Measurements from ENCODE around the gene RET.

RET gene

GRCh38 chr10:43122826-43123225 is 46.0 kb downstream of the RET start:
- DNase-seq = no peak

GRCh38 chr10:43123361-43124093 is 46.7 kb downstream of the RET start:
- no peak for DNase-seq

GRCh38 chr10:43124094-43124521 is 47.2 kb downstream of the RET start:
- no peak for DNase-seq

DNA sequence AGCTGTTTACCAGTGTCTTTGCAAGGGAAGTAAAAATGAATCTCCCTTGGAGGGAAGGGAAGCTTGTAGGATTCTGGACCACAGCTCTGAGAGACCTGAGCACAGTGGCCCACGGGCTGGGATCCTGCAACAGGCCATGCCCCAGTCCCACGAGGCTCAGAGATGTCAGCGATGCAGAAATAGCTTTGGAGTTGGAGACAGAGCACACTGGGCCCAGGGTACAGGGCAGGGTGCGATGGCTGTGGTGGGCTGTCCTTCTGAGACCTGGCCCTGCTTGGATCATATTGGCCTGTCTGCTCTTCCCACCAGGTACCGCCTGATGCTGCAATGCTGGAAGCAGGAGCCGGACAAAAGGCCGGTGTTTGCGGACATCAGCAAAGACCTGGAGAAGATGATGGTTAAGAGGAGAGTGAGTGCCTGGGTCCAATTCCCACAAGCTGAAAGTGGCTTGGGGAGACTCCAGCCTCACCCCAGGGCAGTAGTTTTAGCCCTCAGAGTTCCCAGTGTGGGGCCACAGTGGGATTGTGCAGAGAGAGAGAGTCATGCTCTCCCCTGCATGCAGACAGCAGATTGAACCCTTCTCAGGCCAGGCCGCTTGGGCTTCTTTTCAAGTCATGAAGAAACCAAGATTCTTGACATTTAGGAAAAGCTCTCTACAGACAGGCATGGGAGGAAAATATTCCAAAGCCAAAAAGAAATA is 47.9 kb downstream of the RET start:
- DNase-seq = no peak

DNA sequence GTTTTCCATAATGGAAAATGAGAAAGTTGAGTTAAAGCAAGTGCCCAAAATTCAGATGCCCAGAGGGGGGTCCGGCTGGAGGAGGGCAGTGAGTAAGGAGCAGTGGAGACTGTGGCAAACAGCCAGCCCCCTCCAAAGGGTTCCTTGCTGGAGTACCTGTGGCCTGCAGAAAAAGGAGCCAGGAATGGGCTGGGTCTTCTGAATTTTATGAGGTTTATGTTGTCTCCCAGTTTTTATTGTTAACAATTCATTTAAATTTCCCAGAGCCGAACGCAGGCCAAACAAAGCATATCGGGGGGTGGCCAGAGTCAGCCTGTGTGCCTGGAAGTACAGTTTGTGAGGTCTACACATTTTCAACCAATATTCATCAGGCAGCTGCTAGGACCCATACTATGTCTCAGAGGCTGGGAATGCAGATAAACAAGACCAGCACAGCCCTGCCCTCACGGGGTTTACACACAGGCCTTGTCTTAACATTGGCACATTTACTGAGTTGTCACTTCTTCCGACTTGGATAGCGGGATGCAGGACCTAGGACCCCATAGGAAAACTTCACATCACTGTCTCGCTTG is 48.5 kb downstream of the RET start:
- DNase-seq = no peak

- DNase-seq = no peak
Measured at GRCh38 chr10:43125881-43126731, 49.2 kb downstream of the RET start.

GRCh38 chr10:43126759-43127424 is 50.0 kb downstream of the RET start:
- DNase-seq = no peak

DNA sequence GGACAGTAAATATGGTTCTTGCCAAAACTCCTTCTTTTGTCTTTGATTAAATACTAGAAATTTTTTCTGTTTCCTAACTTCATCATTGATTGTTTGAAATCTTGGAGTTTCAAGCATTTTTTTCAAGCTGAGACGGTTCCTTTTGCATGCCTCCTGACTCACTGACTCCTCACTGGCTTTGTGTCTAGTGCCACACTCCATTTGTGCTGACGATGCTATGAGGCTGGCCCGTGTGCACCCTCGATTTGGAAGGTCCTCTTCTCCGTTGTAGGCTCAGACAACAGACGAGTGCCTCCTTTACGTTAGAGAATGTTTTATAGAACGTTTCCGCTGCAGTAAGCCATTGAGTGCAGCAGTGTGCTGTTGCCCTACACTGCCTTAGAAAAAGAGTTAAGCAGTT is 50.6 kb downstream of the RET start:
- DNase-seq = no peak

DNA sequence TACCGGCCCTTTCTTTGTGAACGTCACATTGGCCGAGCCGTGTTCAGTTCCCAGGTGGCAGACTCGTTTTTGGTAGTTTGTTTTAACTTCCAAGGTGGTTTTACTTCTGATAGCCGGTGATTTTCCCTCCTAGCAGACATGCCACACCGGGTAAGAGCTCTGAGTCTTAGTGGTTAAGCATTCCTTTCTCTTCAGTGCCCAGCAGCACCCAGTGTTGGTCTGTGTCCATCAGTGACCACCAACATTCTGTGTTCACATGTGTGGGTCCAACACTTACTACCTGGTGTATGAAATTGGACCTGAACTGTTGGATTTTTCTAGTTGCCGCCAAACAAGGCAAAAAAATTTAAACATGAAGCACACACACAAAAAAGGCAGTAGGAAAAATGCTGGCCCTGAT is 51.5 kb downstream of the RET start:
- no peak for DNase-seq

GRCh38 chr10:43128958-43129706 is 52.3 kb downstream of the RET start:
- no peak for DNase-seq

GRCh38 chr10:43130770-43131171 is 53.9 kb downstream of the RET start:
- DNase-seq = no peak

DNA sequence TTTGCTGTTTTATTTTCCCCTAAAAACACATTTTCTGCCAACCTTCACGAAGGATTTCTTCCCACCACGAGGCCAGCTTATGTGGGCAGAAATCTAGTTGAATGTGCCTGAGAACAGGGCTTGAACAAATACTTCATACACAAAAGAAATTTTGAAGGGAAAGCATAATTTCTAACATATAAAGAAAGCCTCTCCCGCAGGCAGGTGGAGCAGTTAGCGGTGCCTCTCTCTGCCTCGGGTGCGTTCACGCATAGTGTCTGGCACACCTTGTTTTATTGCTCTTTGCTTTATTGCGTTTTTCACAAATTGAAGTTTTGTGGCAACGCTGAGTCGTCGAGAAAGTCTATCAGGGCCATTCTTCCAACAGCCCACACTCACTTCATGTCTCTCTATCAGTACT is 54.4 kb downstream of the RET start:
- DNase-seq = no peak

- DNase-seq = no peak
Measured at GRCh38 chr10:43131906-43132305, 55.0 kb downstream of the RET start.

DNA sequence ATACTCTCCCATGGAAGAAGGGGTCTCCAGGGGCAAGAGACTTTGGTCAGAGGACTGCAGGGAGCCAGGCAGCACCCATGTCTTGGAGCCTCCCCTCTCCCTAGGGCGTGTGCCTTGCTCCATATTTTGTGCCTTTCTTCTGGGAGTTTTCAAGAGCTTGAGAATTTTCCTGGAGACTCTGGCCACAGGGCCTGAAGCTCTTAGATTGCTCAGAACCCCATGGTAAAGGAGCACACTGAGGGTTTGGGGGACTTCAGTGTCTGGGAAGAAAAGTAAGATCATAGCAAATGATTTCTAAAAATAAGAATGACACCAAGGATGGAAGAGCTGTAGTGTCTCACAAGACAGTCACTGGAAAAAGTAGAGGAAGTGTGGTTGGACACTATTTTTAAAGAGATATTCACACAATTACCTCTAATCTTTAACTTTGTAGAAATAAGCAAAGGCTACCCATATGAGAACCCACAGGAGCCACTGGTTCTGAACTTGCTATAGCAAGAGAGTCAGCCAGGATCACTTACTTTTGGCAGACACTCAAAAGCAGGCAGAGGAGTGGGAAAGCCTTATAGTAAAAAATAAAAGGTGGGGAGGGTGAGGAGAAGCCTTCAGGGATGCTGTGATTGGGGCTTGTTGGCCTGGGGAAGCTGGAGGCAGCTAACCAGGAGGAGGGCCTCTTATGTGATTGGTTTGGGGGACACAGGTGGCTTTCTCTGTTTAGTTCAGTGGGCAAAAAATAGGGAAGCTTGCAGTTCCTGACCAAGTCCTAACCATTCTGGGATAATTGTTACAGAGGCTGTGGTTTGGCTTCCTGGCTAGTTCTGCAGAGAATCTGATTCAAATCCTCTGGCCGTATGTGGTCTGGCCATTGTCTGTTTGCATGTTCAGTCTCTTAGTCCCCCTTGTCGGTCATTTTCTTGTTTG is 56.3 kb downstream of the RET start:
- no peak for DNase-seq

DNA sequence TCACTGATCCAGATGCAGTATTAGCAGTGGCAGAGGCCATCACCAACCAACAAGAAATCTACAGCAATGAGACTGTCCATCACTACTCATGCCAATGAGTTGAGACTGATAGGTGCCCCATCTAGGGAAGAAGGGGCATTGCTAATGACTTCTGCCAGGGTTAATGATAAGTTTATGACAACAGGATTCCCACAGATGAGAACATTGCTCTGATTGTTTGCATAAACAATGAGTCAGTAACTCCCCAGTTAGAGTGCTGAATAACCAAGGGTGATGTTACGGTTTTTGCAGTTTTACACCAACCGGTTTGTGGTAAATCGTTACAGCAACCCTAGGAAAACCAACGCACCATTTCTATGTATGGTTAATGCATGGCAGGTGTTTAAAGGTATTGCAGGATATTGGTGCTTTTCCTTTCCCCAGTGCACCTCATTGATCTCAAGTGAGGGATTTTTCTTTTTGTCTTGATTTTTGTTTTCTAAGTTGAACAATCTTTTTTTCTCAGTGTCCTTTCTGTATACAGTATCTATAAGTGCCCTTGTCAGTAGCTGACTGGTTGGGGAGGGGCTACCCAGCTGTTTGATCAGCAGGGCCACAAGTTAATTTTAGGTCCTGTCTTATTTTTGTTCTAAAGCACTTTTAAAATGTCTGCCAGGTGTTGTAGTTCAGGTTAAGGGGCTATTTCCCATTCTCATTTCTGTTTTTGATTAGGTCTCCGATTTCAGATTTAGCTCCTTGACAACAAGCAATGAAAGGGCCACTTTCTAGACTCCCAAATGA is 57.4 kb downstream of the RET start:
- no peak for DNase-seq

DNA sequence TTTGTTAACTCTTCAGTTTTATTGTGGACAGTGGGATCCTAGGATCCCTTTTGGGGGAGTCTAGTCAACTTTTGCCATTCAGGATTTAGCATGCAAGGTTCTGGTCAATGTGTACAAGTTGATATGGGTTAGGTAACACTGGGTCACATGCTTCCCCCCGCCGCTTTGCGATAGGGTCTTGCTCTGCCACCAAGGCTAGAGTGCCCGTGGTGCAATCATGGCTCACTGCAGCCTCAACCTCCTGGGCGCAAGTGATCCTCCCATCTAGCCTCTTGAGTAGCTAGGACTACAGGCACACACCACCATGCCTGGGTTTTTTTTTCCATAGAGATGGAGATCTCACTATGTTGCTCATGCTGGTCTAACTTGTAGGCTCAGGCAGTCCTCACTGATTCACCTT is 58.2 kb downstream of the RET start:
- DNase-seq = no peak

- no peak for DNase-seq
Measured at GRCh38 chr10:43135656-43136055, 58.8 kb downstream of the RET start.

DNA sequence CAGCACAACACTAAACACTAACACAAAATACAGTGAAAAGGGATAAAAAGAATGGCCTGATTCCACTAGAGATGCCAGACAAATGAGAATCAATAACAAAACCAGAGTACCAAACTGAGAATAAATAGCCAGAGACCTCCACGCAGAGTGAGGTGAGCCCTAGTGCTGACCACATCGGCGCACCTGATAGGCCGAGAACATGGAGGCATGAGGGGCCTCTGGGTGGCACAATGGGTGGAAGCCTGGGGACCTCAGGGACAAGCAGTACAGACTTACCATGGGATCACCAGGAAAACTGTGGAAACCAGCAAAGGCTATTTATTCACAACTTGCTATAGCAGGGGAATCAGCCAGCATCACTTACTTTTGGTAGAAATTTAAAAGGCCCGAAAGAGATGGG is 59.6 kb downstream of the RET start:
- DNase-seq = no peak

- no peak for DNase-seq
Measured at GRCh38 chr10:43136995-43137716, 60.3 kb downstream of the RET start.
